Left cardiac atrium (tissue), 4 donors: Measurements from ENCODE around the gene SPATS2. TPM values are rescaled to one million over a fixed set of nuclear protein-coding genes. Genes with fewer than 3 reads are reported as not detected.
"Not testable (repeated sequence)": the region's sequence is repeated elsewhere in the genome, so short reads cannot be mapped to it uniquely, and the experiment has no call there.

Experiments
- ATAC-seq, 2 donors: fragments of 200-7000 bp; cut with Tn5 transposase; one replicate each; pipeline ENCODE4 v1.9.1; 2020; ENCODE audit warnings: mild to moderate bottlenecking in 2 of 2, moderate library complexity in 2 of 2
- DNase-seq: peaks from one replicate; pipeline ENCODE4 v3.0.0-alpha.2; 2020
- intact Hi-C, 2 donors: fragments of 100-400 bp; cut with DNase I; formaldehyde crosslinking; loops; one replicate each; pipeline versions ENCODE4 v1.14.1 to v1.15.1; 2022 to 2023
- total RNA-seq, 2 donors: library from RNA; stranded (reverse); fragmentation: NEBNext Ultra II Directional; extraction: Animal tissue kit (Norgen Biotek cat#: 25700); gene quantifications; one replicate each; pipeline ENCODE4 v1.2.1, GENCODE V29; 2021
- donor health status: DM: no; HTN: yes; CAD: no.
- donor health status: DM: no; HTN: yes; CAD: no; lungs with severe emphysema.
- donor health status: DM: yes; HTN: yes; CAD: no.
- donor health status: Dilated cardiomyopathy.

Gene SPATS2
- total RNA-seq, 2 donors from 2014 or later = 7.6 to 10.5 TPM

DNA sequence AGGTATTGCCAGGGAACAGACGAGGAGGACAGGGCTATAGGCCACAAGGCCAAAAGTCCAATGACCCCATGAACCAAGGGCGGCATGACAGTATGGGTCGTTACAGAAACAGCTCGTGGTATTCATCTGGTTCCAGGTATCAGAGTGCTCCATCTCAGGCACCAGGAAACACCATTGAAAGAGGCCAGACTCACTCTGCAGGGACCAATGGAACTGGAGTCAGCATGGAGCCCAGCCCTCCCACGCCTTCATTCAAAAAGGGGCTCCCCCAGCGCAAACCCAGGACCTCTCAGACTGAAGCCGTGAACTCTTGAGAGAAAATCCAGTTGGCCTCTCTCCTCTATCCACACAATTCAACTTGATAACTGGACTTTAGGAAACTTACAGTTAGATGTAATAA is 158.7 kb downstream of the SPATS2 start:
- DNase-seq (no peak), ATAC-seq (no peak)
- intact Hi-C loops = no loop called here

DNA sequence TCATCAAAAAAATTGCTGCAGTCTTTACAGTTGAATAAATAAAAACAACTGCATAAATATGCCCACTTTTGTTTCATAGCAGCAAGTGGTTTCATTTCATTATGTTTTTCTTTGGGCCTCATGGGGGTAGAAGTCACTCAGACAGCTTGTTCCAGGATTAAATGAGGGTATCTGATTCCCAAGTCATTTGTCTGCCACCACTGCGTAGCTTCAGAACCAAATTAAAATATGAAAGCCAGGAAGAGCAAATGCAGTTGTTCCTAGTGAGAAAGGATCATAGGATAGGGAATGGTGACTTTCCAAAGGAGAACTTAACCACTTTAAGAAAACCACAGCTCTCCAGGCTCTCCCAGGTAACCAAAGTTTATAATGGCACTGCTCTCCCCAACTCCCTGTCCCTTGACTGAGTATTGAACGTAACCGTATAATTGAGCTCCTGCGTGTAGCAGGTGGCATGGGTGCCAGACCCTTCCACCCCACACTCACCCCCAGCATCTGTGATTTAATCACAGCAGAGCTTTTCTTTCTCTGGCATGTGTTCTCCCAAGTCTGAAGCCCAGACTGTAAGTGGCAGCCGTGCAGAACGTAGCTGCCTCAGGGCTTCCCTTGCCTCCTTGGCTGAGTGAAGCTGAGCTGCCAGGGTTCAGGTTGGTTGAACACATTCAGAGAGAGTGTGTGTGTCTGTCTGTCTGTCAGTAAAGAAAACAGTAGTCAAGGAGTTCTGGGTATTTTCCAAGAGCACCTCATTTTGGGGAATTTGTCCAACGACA is 160.3 kb downstream of the SPATS2 start:
- intact Hi-C loops = no loop called here
- DNase-seq (no peak), ATAC-seq (no peak)

DNA sequence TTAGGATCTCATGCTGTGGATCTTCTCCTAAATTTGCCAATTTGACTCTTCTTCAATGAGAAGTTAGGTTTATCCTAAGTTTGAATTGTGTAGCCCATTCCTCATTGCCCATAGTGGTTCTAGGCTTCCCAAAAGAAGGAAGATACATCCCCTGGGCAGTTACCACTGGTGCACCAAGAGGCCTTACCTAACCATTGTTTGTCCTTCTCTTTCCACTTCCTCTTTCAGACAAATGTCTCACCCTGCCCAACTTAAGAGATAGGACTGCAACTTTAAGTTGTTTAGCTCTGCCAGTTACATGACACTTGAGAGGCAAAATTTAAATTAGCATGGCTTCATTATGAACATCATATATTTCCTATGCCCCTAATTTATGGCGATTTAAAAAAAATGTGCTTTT is 162.2 kb downstream of the SPATS2 start:
- intact Hi-C loops = no loop called here
- no peak for ATAC-seq

DNA sequence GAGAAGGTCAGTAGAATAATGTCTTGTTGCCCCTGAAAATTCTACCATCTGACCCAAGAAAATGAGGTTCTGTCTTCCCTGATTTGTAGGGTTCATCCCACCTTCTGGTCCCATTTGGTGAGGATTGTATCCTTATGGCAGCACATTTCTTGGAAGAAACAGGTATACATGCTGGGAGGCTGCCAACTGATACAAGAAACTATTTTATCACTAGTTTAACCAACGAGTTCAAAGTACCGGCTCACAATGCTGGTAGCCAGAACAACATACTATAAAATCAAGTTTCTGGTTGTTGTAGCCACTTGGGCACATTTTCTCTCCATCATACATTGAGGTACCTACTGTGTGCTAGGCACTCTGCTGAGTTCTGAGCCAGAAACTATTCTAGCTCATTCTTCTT is 164.5 kb downstream of the SPATS2 start:
- DNase-seq = no peak
- intact Hi-C loops = no loop called here
- no peak for ATAC-seq

More for the DNA sequence above, 162.2 kb downstream of the SPATS2 start:
- DNase-seq = no peak

GRCh38 chr12:49533331-49533730 is 166.1 kb downstream of the SPATS2 start:
- ATAC-seq (no peak), DNase-seq (no peak)
- intact Hi-C loops = no loop called here

DNA sequence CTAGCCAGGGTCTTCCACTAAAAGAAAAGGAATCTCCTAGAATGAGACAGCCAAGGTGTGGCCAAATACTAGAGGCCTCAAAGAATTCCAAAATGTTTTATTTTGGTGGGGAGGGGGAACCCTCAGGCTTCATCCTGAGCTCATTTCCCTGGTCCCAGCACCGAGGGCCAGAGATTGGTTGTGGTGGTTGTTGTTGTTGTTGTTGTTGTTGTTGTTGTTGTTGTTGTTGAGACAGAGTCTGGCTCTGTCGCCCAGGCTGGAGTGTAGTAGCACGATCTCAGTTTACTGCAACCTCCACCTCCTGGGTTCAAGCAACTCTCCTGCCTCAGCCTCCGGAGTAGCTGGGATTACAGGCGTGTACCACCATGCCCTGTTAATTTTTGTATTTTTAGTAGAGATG is 166.9 kb downstream of the SPATS2 start:
- DNase-seq, intact Hi-C loops: not testable (repeated sequence)

DNA sequence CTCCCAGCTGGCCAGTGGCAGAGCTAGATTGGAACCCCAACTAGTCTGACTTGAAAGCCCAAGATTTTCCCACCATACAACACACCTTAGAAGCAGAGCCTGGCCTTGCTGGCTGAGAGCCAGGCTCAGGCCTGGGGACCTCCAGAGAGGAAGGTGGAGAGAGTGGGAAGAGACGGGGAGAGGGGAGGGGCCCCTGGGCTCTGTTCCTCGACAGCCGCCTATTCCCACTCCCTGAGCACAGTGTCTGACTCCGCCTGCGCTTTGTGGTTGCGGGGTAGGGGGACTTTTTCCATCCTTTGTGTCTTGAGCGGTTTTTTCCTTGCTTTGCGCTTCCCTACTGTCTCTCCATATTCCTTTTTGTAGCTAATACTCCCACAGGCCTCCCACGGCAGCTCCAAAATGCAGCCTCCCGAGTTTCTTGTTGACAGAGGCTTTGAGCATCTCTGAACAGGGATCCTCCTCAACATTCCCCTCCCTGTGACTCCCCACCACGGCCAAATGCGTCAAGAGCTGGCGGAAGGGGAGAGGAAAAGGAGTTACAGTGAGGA is 167.5 kb downstream of the SPATS2 start:
- no peak for ATAC-seq
- no peak for DNase-seq
- intact Hi-C loops = no loop called here

More for the DNA sequence above, 166.9 kb downstream of the SPATS2 start:
- not testable (repeated sequence) for ATAC-seq

GRCh38 chr12:49535921-49536525 is 168.8 kb downstream of the SPATS2 start:
- intact Hi-C loops = no loop called here
- DNase-seq (no peak), ATAC-seq (no peak)

- intact Hi-C loops = no loop called here
- no peak for DNase-seq
- no peak for ATAC-seq
Observed at GRCh38 chr12:49536526-49537071, 169.3 kb downstream of the SPATS2 start.

- DNase-seq (no peak), ATAC-seq (no peak)
- intact Hi-C loops = no loop called here
Observed at GRCh38 chr12:49537231-49537751, 170.0 kb downstream of the SPATS2 start.

DNA sequence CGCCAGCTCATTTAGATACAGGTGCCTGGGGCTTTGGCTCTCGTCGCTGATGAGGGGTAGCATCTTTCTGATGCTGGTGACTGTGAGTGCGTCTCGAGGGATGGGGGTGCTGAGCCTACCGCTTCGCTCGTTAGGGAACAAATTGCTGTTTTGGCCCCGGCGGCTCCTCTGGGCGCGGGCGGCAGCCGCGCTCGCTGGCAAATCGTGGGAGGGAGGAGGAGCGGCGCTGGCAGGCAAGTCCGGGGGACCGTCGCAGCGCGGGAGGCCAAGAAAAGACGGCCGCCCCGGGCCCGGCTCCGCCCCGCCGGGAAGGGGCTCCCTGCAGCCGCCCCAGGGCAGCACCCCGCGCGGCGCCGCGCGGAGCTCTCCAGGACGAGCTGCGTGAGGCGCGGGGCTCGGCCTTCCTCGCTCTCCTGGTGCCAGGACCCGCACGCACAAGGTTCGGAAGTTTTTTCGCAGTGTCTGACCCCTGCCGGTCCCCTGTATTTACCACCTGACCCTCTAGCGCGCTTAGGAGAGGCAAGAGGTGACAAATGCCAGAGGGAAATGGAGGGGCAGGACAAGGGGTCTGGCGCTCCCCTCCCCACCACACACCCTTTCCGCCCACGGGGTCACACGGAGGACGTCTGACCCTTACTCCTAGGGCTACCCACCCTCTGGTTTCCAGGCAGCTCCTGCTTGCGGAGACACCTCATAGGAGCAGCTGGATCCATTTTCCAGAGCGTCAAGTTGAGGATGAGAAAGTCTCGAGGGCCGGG is 170.7 kb downstream of the SPATS2 start:
- ATAC-seq = peak; percentile 22
- no peak for DNase-seq
- intact Hi-C loops = no loop called here

DNA sequence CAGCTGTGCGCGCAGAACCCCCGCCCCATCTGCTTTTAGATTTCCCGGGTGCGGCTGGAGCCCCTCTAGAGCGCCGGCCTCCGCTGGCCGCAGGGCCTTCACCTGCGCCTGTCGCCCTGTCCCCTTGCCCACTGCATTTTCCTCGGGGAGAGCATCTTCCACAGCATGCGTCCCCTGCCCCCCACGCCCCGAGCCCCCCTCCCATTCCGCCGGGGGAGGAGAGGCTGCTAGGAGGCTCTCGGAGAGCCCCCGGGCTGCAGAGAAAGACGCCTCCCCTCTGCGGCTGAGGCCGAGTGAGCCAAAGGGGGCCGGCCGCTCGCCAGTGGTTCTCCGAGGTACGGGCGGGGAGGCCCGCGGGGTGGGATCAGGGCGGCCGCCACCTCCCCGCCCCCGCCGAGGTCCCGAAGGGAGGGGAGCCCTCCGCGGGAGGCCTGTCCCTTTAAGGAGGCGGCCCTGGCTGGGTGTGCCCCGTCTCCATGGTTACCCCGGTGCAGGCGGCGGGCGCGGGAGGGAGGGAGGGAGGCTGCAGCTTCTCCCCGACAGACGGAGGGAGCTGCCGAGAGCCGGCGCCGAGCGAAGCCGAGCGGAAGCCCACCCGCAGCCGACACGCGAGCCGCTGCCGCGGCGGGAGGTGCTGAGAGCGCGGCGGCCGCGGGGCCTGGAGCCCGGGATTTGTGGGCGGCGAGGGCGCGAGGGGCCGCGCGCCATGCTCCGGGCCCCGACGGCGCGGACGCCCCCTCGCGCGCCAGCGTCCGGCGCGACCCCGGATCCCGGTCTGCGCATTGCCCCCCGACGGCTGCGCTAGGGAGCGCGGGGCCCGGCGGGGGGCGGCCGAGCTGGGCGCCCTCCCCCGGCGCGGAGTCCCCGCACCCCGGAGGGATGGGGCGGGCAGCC is 171.5 kb downstream of the SPATS2 start, which contains the start of gene KCNH3:
KCNH3 (plus strand) TSS at position 521 of the 894 bp plus-strand sequence. CDS start 387 bp downstream, outside the sequence.
- intact Hi-C loops = no loop called here
- peak; percentile 89 for DNase-seq
- peak; percentile 88 to 89 for ATAC-seq

GRCh38 chr12:49539406-49540228 is 172.4 kb downstream of the SPATS2 start:
- intact Hi-C loops = no loop called here
- ATAC-seq = no peak
- DNase-seq = no peak

DNA sequence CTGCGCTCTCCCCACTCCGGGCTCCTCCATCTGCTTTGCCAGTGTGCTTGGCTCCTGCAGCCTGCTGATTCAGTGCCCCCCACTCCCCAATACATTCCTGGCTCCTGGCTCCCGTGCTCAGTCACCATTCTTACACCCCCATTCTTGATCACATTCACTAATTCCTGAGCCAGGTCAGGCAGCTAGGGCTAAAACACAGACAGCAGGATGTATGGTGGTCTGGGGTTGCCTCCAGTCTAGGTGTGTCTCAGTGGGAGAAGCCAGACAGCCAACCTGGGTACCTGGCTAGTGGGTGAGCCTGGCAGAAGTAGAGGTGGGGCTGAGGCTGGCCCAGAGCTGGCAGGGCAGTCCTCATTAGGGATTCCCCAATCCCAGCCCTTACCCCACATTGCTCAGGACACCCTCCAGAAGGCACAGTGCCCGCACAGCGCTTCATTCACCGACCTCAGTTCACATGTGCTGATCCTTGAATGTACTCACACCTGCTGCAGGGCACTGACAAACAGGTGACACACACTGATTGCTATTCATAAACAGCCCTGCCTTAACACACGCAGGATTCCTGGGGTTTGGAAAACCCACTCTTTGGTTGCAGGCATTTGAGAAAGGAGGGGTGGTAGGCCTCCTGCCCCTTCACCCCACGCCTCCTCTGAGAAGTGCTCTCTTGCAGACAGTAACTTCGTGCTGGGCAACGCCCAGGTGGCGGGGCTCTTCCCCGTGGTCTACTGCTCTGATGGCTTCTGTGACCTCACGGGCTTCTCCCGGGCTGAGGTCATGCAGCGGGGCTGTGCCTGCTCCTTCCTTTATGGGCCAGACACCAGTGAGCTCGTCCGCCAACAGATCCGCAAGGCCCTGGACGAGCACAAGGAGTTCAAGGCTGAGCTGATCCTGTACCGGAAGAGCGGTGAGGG is 173.2 kb downstream of the SPATS2 start:
- intact Hi-C loops = no loop called here
- DNase-seq (no peak), ATAC-seq (no peak)

DNA sequence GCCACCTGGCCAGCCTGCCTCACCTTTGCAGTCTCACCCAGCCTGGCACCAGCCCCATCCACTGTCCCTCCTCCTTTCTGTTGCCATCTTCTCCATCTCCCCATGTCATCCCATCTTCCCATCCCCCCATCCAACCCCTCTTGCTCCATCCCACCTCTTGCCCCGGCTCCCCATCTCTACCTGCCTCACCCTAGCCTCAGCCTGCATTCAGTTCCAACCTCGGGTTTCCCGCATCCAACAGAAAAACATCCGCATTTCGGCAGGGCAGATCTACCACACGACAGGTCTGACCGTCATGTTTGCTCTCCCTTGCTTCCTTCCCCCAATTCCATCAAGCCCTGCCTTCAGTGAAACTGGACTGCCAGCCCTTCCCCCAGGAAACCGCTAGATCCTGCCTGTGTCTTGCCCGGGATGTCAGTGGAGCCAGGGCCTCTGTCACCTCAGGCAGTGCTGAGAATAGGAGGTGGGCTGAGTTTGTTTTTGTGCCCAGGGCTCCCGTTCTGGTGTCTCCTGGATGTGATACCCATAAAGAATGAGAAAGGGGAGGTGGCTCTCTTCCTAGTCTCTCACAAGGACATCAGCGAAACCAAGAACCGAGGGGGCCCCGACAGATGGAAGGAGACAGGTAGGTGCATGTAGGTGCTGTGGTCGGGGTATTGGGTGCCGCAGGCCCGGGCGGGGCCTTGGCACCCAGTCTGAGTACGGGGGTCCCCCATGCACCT is 174.0 kb downstream of the SPATS2 start:
- no peak for ATAC-seq
- no peak for DNase-seq
- intact Hi-C loops = no loop called here
